ENCODE results near the gene SRGAP2C.
"Not testable (repeated sequence)": the region's sequence is repeated elsewhere in the genome, so short reads cannot be mapped to it uniquely, and the experiment has no call there.

DNA sequence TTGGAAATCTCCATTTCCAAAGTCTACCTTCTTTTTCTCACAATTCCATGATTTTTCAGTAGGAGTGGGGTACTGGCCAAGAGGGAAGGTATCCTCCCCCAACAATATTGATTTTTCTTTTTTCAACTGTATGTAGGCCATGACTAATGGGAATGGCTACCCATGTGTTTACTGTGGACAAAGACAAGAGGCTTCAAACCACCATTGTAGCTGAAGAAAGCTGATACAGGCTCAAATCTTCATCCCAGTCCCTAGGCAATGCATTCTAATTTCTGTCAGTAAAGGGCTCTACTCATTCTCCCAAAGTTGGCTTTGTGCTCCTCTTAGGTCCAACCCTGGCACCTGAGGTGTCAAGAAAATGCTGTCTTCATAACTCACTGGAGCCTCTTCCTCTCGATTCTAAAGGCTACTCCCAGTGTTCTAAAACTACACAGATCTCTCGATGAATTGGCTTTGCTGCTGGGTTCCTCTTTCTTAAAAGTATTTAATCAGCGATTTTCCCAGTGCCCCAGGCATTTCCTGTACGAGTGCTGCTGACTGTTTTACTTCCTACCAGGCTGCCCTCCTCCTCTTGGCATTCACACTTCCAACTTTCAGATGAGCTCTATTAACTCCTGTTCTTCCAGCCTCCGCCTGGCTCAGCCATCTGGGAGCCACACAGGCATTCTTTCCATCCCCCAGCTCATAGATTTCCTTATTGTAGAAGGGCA, 171.1 kb downstream of the SRGAP2C start:
- TF ChIP-seq, protein P1, sequence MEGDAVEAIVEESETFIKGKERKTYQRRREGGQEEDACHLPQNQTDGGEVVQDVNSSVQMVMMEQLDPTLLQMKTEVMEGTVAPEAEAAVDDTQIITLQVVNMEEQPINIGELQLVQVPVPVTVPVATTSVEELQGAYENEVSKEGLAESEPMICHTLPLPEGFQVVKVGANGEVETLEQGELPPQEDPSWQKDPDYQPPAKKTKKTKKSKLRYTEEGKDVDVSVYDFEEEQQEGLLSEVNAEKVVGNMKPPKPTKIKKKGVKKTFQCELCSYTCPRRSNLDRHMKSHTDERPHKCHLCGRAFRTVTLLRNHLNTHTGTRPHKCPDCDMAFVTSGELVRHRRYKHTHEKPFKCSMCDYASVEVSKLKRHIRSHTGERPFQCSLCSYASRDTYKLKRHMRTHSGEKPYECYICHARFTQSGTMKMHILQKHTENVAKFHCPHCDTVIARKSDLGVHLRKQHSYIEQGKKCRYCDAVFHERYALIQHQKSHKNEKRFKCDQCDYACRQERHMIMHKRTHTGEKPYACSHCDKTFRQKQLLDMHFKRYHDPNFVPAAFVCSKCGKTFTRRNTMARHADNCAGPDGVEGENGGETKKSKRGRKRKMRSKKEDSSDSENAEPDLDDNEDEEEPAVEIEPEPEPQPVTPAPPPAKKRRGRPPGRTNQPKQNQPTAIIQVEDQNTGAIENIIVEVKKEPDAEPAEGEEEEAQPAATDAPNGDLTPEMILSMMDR (optimal IDR thresholded peaks at IDR 0.05 in 1 of 3, IDR thresholded peaks at IDR 0.05 in 1 of 3, conservative IDR thresholded peaks at IDR 0.05 in 1 of 3; ENCODE audit: extremely low read depth in 1 of 3, insufficient read depth in 2 of 3, low read length in 3 of 3), result not testable (repeated sequence)
- not testable (repeated sequence) for TF ChIP-seq EZH2 (IDR thresholded peaks at IDR 0.05; ENCODE audit: low read length)
